HG03095 (cell line): ENCODE data around the gene NRGN.
A peak's percentile ranks its signal among the peaks of the same experiment; 100 is the strongest.

ENCODE experiments used
- ATAC-seq: cut with Tn5 transposase; IDR thresholded peaks from one replicate; pipeline ENCODE4 v1.9.1; 2021; ENCODE audit warnings: moderate library complexity; ENCODE audit not compliant: unreplicated experiment

NRGN gene

DNA sequence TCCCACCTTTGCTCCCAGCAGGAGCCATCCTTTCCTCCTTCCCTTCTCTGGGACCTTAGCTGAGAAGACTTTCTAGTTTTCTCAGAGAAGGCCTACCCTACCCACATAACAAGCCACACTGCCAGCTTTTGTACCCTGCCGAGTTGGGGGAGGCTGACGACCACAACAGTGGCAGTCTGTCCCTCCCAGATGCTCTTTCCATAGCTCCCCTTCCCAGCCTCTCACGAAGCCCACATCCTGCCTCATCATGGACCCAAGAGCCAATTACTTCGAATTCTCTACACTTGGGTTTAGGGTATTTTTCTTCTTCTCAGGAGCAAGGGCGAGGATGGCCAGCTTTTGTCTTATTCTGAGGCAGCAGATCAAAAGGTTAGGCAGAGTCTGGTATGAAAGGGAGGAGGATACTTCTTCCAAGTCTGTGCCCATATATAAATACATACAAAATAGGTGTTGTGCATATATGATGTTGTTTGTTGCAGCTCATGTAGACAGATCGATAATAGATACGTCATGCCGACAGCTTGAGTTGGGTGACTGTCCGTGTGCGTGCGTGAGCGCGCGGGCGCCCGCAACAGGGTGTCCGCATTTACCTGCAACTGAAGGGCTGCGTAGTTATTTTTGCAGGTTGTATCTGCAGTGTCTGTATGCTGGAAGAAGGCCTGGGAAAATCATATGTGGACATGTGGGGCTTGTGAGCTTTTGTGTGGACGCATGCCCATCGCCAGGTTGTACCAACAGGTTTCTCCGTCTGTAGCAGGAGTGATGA lies 846 bp upstream of the NRGN start:
- ATAC-seq, result no peak

- peak; percentile 28 for ATAC-seq
These were observed 638 bp downstream of the NRGN start for GRCh38 chr11:124740277-124740882.

GRCh38 chr11:124742555-124742954 lies 2.8 kb downstream of the NRGN start:
- no peak for ATAC-seq

DNA sequence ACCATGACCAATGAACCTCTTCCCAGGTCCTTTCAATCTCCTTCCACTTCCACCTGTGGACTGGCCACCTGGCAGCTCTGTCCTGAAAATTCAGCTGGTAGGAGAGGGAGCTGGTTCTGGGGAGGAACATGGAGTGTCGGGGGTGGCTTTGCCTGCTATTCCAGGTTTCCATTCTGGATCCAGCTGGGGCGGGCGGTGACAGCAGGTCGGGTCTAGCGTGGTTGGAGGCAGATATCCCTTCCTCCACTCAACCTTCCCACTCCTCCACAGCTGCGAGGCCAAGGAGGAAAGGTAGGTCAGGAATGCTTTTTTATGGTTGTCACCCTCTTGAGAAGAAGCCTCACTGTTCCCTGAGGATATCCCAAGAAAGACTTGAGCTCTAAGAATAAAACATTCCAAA lies 3.3 kb downstream of the NRGN start:
- ATAC-seq, result no peak

DNA sequence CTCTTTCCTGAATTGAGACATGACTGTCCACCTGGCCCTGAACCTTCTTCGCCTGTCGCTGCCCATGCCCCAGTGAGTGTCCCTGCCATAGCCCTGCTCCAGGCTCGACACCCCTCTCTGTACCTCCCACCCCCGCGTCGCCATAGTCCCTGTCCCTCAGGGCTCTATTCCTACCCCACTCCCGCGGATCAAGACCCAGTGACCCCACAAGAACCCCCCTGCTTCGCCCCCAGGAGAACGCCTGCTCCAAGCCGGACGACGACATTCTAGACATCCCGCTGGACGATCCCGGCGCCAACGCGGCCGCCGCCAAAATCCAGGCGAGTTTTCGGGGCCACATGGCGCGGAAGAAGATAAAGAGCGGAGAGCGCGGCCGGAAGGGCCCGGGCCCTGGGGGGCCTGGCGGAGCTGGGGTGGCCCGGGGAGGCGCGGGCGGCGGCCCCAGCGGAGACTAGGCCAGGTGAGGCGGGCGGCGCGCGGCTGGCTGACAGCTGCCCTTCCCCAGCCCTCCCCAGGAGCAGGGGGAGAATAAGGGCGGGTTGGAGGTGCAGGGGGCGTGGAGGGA lies 5.6 kb downstream of the NRGN start:
- no peak for ATAC-seq

DNA sequence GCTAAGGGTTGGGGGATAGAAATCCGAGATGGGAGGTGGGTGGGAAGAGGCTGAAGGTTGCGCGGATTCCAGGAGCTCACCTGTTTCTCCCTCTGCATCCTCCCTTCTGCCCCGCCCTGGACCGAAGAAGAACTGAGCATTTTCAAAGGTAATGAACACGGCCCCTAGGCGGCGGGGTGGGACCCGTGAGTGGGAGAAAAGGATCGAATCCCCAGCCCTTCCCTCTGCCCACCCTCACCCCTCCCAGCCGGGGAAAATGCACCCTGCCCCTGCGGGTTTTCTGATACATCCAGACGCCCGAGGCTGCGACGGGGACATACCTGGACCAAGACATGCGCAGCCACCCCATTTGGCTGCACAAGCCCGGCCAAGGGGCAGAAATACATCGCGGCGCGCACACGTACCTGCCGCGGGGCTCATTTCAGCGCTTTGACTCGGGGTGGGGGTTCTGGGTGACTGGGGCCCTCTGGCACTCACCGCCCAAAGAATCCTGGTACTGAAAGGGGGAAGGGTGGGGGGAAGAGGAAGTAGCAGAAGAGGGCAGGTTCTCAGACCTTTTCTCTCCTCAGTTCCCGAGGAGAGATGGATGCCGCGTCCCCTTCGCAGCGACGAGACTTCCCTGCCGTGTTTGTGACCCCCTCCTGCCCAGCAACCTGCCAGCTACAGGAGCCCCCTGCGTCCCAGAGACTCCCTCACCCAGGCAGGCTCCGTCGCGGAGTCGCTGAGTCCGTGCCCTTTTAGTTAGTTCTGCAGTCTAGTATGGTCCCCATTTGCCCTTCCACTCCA lies 6.3 kb downstream of the NRGN start:
- peak; percentile 16 for ATAC-seq

GRCh38 chr11:124746621-124747243 lies 7.0 kb downstream of the NRGN start:
- peak; percentile 89 for ATAC-seq

GRCh38 chr11:124747406-124748099 lies 7.8 kb downstream of the NRGN start:
- ATAC-seq, result no peak

DNA sequence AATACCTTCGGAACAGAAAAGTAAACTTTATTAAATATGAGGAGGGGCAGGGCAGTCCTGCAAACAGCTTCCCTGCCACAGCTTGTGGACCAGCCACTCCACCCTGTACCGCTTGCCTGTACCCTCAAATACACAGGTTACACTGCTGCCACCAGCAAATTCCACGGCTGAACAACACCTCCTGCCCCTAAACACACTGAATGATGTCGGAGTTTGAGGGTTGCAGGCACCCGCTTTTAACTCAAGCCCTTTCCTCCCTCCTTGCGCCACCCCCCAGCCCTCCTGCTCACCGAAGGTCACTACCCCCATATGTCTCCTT lies 8.3 kb downstream of the NRGN start:
- ATAC-seq, result no peak

DNA sequence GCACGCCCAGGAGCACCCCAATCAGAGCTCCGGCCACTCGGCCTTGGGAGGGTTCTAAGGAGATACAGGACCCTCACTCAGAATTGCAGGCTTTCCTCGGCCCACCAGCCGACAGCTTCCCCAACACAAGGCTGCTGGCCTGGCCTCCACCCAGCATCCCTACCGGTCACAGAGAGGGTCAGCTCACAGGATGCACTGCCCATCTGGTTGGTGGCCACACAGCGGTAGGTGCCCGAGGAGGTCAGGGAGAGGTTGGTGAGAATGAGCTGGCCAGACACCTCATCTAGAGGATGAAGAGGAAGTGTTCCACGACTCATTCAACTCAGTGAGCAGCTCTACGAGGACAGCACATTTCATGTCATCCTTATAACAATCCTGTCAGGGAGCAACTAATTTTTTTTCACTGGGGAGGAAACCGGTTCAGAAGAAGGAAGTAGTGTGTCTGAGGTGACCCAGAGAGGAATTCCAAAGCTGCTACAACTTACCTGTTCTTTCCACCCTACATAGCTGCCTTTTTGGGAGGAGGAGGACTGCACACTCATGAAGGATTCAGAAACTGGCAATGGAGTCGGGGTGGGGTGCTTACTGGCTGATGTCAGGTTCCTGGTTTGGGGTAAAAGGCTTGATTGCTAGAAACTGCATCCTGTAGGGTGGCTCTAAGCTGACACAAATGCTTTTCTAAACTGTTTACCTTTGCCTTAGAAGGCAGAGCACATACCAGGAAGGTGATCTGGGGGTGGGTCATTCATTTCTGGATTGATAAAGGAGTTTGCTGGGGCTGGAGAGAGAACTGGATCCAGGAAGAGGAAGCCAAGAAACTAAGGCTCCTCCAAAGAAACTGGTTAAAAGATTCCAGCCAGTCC lies 9.0 kb downstream of the NRGN start:
- no peak for ATAC-seq

DNA sequence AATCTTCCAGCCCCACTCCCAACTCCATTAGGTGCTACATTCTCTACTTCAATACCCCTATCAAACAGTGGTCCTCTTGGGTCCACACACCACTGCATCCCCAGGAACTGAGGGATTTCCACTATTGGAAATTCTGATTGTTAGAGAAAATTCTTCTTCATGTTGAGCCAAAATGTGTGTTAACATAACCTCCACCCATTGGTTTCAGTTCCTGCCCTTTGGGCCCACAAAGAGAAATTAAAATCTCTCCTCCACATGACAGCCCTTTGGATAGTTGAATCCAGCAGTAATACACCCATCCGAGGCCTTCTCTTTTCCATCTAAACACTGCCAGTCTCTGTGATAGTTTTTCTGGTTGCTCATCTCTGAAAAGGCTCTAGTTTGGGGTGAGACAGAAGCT lies 10.2 kb downstream of the NRGN start:
- ATAC-seq, result no peak

DNA sequence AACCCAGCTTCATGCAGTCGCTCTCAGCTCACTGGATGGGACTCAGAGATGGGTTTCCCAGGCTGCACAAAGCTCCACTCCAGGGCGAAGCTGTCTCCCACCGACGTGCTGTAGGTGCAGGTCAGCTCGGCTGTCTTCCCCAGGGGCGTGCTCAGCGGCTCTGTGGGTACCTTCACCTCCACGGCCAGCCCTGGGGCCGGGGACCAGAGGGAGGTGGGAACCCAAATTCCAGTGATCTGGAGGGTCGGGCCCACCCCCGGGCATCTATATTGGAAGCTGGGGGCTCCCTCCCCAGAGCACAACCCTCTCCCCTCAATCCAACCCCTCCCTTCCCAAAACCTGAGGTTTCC lies 11.6 kb downstream of the NRGN start:
- ATAC-seq, result no peak

GRCh38 chr11:124751741-124752470 lies 12.2 kb downstream of the NRGN start, which contains the start of gene VSIG2:
TSS of gene VSIG2 (minus strand) at chr11:124752255. CDS start at chr11:124752137, 118 bp downstream.
- ATAC-seq, result no peak

DNA sequence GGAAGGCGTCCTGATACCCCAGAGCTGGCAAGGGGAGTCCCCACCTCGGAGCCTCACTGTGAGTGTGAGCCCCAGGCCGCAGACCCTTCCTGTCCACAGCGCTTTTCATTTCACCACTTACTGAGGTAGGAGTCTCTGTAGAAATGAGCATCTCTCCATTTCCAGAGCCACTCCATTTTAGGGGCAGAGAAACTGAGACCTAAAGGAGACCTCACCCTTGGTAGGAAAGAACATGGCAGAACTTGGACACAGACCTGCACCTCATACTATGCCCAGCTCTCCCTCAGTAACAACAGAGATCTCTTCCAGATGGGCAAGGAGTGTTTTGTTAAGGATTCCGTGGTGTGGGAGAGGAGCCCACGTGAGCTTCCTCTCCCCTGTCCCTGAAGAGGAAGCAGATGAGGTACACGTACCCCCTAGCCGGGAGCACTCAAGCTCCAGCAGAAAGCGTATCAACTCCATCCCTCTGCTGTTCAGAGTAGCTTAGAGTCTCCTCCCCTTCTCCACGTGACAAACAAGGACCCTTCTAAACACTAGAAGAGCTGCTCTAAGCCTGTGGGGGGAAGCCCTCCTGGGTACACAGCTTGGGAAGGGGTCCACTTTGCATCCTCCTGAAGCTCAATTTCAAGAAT lies 12.8 kb downstream of the NRGN start:
- ATAC-seq, result no peak

DNA sequence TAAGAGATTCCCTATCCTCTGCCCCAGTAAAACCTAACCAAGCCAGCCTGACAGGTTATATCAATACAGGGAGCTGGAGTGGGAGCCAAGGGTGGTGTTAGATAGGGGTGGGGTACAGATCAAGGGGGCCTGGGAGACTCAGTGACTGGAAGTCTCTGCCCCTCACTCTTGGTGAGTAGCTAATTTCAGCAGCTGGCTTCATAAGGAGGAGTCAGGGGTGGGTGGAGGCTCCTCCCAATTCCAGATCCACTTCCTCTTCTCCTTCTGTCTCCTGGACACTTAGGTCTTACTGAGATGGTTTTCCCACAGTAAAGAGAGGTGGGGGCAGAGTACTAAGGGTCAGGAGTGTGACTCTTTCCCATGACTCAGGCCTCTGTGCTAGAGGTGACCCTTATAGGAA lies 13.5 kb downstream of the NRGN start:
- ATAC-seq, result no peak

- no peak for ATAC-seq
These were observed 13.9 kb downstream of the NRGN start for GRCh38 chr11:124753624-124754023.

- no peak for ATAC-seq
These were observed 14.6 kb downstream of the NRGN start for GRCh38 chr11:124754309-124754708.

GRCh38 chr11:124754710-124755109 lies 15.0 kb downstream of the NRGN start:
- no peak for ATAC-seq
